GM20000 (cell line): ENCODE results near the gene TIGD2.

ENCODE experiments used
- DNase-seq: peaks from one replicate; pipeline ENCODE4 v3.0.0; 2012; ENCODE audit warnings: low spot score
- CTCF ChIP-seq: IDR thresholded peaks from 2 replicates; pipeline ENCODE4 v1.5.1; 2012; ENCODE audit warnings: mild to moderate bottlenecking, control low read depth; ENCODE audit errors: extremely low read depth, missing control alignments

TIGD2 gene

GRCh38 chr4:89119166-89119565, 7.8 kb downstream of the TIGD2 start:
- no peak for TF ChIP-seq CTCF
- no peak for DNase-seq

GRCh38 chr4:89119836-89120235, 8.5 kb downstream of the TIGD2 start:
- TF ChIP-seq CTCF: no peak
- DNase-seq: no peak

GRCh38 chr4:89121387-89122068, 10.2 kb downstream of the TIGD2 start:
- no peak for DNase-seq
- TF ChIP-seq CTCF: no peak

- TF ChIP-seq CTCF: no peak
- DNase-seq: no peak
Observed at GRCh38 chr4:89123451-89123851, 12.1 kb downstream of the TIGD2 start.

- no peak for TF ChIP-seq CTCF
- DNase-seq: no peak
Observed at GRCh38 chr4:89125901-89126782, 14.8 kb downstream of the TIGD2 start.

GRCh38 chr4:89129080-89129640, 17.8 kb downstream of the TIGD2 start:
- TF ChIP-seq CTCF: no peak
- DNase-seq: no peak

GRCh38 chr4:89134775-89135319, 23.5 kb downstream of the TIGD2 start:
- no peak for DNase-seq

More at GRCh38 chr4:89134775-89135319, 23.5 kb downstream of the TIGD2 start:
- TF ChIP-seq CTCF: no peak
